ENCODE data around the gene CCNJ.

GRCh38 chr10:96074776-96075175, 31.4 kb downstream of the CCNJ start:
- no peak for TF ChIP-seq CREB1 (CRISPR knock-in tag; IDR thresholded peaks at IDR 0.05; ENCODE audit: low read depth)
- TF ChIP-seq REST (IDR thresholded peaks at IDR 0.05; ENCODE audit: unreplicated experiment): no peak
- TF ChIP-seq CTCF (conservative IDR thresholded peaks at IDR 0.05; ENCODE audit: low read depth in 2 of 2): no peak
- no peak for TF ChIP-seq JUNB (IDR thresholded peaks at IDR 0.05; ENCODE audit: unreplicated experiment)
- TF ChIP-seq EZH2phosphoT487 (IDR thresholded peaks at IDR 0.05; ENCODE audit: unreplicated experiment): no peak
- no peak for TF ChIP-seq EZH2 (IDR thresholded peaks at IDR 0.05; ENCODE audit: low read depth, unreplicated experiment)
- no peak for TF ChIP-seq POLR2AphosphoS5 (IDR thresholded peaks at IDR 0.05; ENCODE audit: low read depth)
- TF ChIP-seq ZNF114 (CRISPR knock-in tag; IDR thresholded peaks at IDR 0.05): no peak
- no peak for TF ChIP-seq ZNF331 (CRISPR knock-in tag; IDR thresholded peaks at IDR 0.05; ENCODE audit: low read depth)
- TF ChIP-seq NANOG (IDR thresholded peaks at IDR 0.05; ENCODE audit: borderline replicate concordance): no peak
- TF ChIP-seq STAT1 (IDR thresholded peaks at IDR 0.05; ENCODE audit: unreplicated experiment): no peak

Measured in GM23338 (cell line).